Tongue (tissue), 2 donors: ENCODE measurements around the gene TFF2. TPM values are rescaled to one million over a fixed set of nuclear protein-coding genes. Genes with fewer than 3 reads are reported as not detected.

Experiments
- DNase-seq: peaks from one replicate; pipeline ENCODE4 v3.0.0-alpha.2; 2015
- total RNA-seq: library from RNA; depleted of rRNA; stranded (reverse); fragments of >200 nt; gene quantifications from one replicate; pipeline ENCODE4 v1.2.3, GENCODE V29; 2014

Gene TFF2, protein sequence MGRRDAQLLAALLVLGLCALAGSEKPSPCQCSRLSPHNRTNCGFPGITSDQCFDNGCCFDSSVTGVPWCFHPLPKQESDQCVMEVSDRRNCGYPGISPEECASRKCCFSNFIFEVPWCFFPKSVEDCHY
- total RNA-seq = not detected

GRCh38 chr21:42350927-42351426, at the start of gene TFF2:
Gene TFF2 (minus strand): TSS chr21:42350994. CDS start chr21:42350957, 37 bp downstream.
- DNase-seq = no peak

DNA sequence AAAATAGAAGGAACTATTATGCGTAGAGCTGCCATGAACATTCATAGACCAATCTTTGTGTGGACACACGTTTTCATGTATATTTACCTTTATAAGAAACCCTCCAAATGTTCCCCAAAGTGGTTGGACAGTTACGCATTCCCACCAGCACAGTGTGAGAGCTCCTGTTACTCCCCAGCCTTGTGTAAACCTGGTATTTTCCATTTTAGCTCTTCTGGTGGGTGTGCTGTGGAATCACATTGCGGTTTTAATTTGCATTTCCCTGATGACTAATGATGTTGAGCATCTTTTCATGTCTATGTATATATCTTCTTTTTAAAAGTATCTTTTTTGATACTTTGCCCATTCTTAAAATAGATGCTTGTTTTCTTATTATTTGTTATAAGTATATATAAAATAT, 49.7 kb upstream of the TFF2 start:
- DNase-seq = no peak

DNA sequence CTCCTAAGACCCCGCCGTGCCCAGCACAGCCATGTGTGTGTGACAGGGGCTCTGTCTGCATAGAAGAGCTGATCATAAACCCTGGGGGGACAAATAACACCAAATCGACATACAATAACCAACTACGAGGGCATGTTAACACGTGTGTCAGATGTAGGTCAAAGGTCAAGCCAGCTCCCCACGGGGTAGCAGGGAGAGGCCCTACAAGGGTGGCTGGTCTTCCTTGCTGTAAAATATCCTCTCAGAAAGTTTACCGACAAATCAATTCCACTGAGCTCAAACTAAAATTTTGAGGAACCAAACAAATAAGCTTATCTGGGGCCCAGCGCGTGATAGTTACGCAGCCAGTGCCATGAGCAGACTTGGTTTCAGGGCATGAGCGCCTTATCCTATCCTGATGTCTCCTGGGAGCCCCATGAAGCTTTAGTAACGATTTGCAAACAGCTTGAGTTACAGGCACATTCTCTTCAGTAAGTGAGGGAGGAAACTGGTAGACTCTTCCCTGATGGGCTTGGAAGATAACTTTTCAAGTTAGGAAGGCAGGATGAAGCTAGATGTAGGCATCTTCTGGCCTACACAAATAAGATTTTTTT, 47.7 kb upstream of the TFF2 start:
- no peak for DNase-seq

- no peak for DNase-seq
These were observed 47.1 kb upstream of the TFF2 start for GRCh38 chr21:42397746-42398394.

- DNase-seq = no peak
These were observed 46.3 kb upstream of the TFF2 start for GRCh38 chr21:42396799-42397745.

GRCh38 chr21:42395905-42396651, 45.3 kb upstream of the TFF2 start, which contains the start of gene TMPRSS3:
Gene TMPRSS3 (minus strand): TSS chr21:42396052. CDS start chr21:42395417, 635 bp downstream.
- no peak for DNase-seq

DNA sequence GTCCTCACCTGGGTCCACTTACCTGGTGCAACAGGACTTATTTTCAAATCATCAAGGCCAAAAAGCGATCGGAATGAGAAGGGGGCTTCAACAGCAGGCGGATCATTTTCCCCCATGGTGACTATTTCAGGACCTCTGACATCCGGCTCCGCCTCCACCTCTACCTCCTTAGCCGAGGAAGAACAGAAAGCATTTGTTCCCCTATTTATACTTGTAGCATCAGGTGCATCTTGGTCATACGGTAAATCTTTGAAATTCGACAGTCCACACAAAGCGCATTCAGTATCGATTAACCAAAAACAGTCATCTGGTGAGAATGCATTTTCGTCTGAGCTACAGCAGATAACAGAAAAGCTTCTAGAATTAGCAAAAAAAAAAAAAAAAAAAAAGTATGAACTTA, 44.5 kb upstream of the TFF2 start:
- DNase-seq = no peak

- no peak for DNase-seq
These were observed 42.7 kb upstream of the TFF2 start for GRCh38 chr21:42393443-42393950.

GRCh38 chr21:42392731-42393442, 42.1 kb upstream of the TFF2 start:
- DNase-seq = no peak

- no peak for DNase-seq
These were observed 40.5 kb upstream of the TFF2 start for GRCh38 chr21:42391297-42391696.

DNA sequence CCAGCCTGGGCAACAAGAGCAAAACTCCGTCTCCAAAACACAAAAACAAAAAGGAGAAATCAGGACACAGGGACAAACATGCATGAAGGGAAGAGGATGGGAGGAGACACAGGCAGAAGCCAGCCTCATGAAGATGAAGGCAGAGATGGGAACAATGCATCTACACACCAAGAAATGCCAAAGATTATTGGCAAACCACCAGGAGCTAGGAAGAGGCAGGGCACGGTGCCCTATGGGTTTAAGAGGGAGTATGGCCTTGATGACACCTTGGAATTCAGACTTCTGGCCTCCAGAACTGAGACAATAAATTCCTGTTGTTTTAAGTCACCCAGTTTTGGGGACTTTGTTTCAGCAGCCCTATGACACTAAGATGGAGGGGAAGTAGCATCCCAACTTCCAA, 39.9 kb upstream of the TFF2 start:
- DNase-seq = no peak

- no peak for DNase-seq
These were observed 39.4 kb upstream of the TFF2 start for GRCh38 chr21:42390193-42390592.

DNA sequence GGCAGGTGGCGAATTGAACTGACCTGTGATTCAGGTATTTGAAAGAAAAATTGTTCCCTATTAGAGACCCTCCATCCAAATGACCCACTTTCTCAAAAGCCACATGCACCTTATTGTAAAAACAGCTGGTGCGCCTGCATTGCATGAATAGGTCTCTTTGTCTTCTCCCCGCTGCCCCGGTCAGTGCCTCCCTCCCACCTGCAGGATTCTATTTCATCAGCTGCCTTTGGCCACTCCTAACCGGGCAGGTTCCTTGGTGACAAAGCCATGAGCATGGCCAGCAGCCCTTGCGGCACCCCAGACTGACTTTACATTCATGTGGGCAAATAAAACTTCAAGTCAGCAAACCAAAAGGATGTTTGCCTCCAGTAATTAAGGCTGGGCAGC, 38.6 kb upstream of the TFF2 start:
- no peak for DNase-seq

- no peak for DNase-seq
These were observed 38.1 kb upstream of the TFF2 start for GRCh38 chr21:42388740-42389448.

GRCh38 chr21:42387843-42388340, 37.1 kb upstream of the TFF2 start:
- DNase-seq = no peak

DNA sequence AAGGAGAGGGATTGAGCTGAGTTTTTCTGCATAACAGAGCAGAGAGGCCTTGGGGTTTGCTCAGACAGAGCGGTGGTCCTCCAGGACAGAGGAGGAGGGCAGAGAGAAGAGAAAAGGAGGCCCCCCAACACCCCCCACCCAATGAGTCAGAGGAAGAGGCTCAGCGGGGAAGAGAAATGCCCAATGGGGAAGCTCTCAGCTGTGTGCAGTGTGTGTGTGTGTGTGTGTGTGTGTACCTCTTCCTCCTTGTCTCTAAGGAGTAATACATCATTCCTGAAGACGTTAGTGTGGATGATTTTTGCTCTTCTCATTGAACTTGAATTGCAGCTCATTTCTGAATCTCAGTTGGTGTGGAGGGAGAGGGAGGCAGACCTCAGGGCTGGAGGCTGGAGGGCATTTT, 36.4 kb upstream of the TFF2 start:
- no peak for DNase-seq

DNA sequence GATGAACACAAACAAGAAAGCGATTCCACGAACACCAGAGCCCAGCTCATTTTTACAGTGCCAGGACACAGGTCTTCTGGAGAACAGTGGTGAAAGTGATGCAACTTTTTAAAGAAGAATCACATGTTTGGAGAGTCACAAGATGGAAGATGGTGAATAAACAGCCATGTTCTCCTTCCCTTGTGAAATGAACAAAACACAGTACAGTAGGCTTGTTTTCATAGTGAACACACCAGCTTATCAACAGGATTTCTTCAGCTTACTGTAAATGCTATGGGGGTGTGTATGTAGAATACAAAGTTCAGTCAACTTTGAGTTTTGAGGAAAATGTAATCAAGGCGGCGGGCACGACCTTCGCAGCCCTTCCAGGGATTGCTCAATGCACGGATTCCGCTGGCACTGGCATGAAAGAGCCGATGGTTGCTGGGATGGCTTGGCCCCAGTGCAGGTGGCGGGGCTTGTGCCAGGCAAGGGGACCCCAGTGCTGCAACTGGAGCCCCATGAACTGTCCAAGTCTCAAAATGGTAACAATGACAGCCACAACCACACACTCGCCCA, 35.3 kb upstream of the TFF2 start:
- DNase-seq = no peak

DNA sequence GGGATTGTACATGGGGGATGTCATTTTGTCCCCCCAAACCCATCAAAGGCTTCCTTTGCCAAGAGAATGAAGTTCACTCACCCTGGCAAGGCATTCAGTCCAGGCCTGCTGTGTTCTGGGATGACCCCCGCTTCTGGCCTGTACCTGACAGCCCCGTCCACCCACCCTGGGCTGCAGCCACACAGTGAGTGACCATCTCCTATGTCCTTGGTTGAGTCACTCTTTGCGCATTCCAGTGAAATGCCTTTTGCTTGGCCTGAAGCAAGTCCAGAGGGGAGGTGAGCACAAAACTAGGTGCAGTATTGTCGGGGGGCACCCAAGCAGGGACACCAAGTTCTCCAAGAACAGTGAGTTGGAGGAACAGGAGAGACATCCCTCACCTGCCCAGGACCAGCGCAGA, 34.8 kb upstream of the TFF2 start:
- no peak for DNase-seq

- DNase-seq = no peak
These were observed 34.2 kb upstream of the TFF2 start for GRCh38 chr21:42384989-42385388.
